Endodermal cell (in vitro differentiated cells): Measurements from ENCODE around the gene HACD1. TPM values are rescaled to one million over a fixed set of nuclear protein-coding genes. Genes with fewer than 3 reads are reported as not detected.
"Not testable (repeated sequence)": the region's sequence is repeated elsewhere in the genome, so short reads cannot be mapped to it uniquely, and the experiment has no call there.

Experiments used
- DNase-seq: peaks from one replicate; pipeline ENCODE4 v3.0.0-alpha.2; 2017
- H3K27ac ChIP-seq: 2 replicates; pipeline ENCODE4 v1.5.1; 2013; ENCODE audit warnings: mild to moderate bottlenecking, low read depth, low read length, moderate library complexity
- H3K27me3 ChIP-seq: 2 replicates; pipeline ENCODE4 v1.6.1; 2013; ENCODE audit warnings: mild to moderate bottlenecking, low read length, moderate library complexity; ENCODE audit not compliant: insufficient read depth, control insufficient read depth, poor library complexity, severe bottlenecking
- H3K36me3 ChIP-seq: 2 replicates; pipeline ENCODE4 v1.7.0; 2013; ENCODE audit warnings: mild to moderate bottlenecking, low read length, moderate library complexity; ENCODE audit not compliant: control insufficient read depth, insufficient read depth
- H3K4me1 ChIP-seq: one replicate; pipeline ENCODE4 v1.7.0; 2013; ENCODE audit warnings: low read length; ENCODE audit not compliant: control insufficient read depth, insufficient read depth
- H3K4me3 ChIP-seq: 2 replicates; pipeline ENCODE4 v1.5.1; 2013; ENCODE audit warnings: mild to moderate bottlenecking, low read length, moderate library complexity
- H3K9ac ChIP-seq: 2 replicates; pipeline ENCODE4 v1.6.1; 2013; ENCODE audit warnings: mild to moderate bottlenecking, low read length, moderate library complexity; ENCODE audit not compliant: poor library complexity, severe bottlenecking; ENCODE audit errors: extremely low read depth
- H3K9me3 ChIP-seq: 2 replicates; pipeline ENCODE4 v1.6.1; 2013; ENCODE audit warnings: mild to moderate bottlenecking, low read length, moderate library complexity; ENCODE audit not compliant: control insufficient read depth
- H3K27ac Mint-ChIP-seq: 2 replicates; pipeline ENCODE4 v1.8.0; 2020; ENCODE audit warnings: mixed read lengths
- H3K27me3 Mint-ChIP-seq: 2 replicates; pipeline ENCODE4 v1.8.0; 2021; ENCODE audit warnings: mild to moderate bottlenecking, mixed read lengths; ENCODE audit not compliant: insufficient read depth
- H3K36me3 Mint-ChIP-seq: 2 replicates; pipeline ENCODE4 v1.8.0; 2020; ENCODE audit warnings: low read depth, mixed read lengths
- H3K4me1 Mint-ChIP-seq: 2 replicates; pipeline ENCODE4 v1.8.0; 2020; ENCODE audit warnings: mixed read lengths
- H3K4me3 Mint-ChIP-seq: 2 replicates; pipeline ENCODE4 v1.8.0; 2020; ENCODE audit warnings: mild to moderate bottlenecking, moderate library complexity, mixed read lengths
- H3K9me3 Mint-ChIP-seq: 2 replicates; pipeline ENCODE4 v1.8.0; 2020; ENCODE audit warnings: mild to moderate bottlenecking, mixed read lengths
- CTCF ChIP-seq: fragments of 200-600 bp; sonication (generic); conservative IDR thresholded peaks from 2 replicates; pipeline ENCODE4 v1.5.0; 2021; ENCODE audit warnings: antibody characterized with exemption, mild to moderate bottlenecking
- WGBS, 2 experiments: methylation state at CpG; one replicate each; pipeline versions ENCODE4 v1.1.5 to v1.1.7; 2013; ENCODE audit warnings: missing lambda C conversion rate in 2 of 2, mixed read lengths in 1 of 2; ENCODE audit not compliant: insufficient coverage in 1 of 2, insufficient read length in 1 of 2; 5-methylcytosine and 5-hydroxymethylcytosine counted together
- total RNA-seq, 2 donors: library from RNA; stranded (reverse); fragmentation: NEBNext Ultra II Directional in 1 of 2; extraction: Animal tissue kit (Norgen Biotek cat#: 25700) in 1 of 2; gene quantifications; 2 replicates in 1 of 2; 3 replicates in 1 of 2; pipeline ENCODE4 v1.2.1, GENCODE V29; 2021

Gene HACD1
- total RNA-seq, 2 donors from 2014 or later: 25.6 to 34.1 TPM

- no peak overlapping the region for H3K27ac Mint-ChIP-seq
- no peaks in the 10 kb centered on the region for H3K4me1 Mint-ChIP-seq
- Histone ChIP-seq H3K4me1 (no peaks in the 10 kb centered on the region), H3K36me3 (peaks cover 62% of the 10 kb centered on the region), H3K27me3 (no peaks in the 10 kb centered on the region), H3K27ac (no peak overlapping the region), H3K4me3 (no peak overlapping the region), H3K9me3 (no peaks in the 10 kb centered on the region), H3K9ac (no peak overlapping the region)
- H3K9me3 Mint-ChIP-seq: no peaks in the 10 kb centered on the region
- peak; percentile 74 for TF ChIP-seq CTCF
- H3K27me3 Mint-ChIP-seq: no peaks in the 10 kb centered on the region
- peaks cover 22% of the 10 kb centered on the region for H3K36me3 Mint-ChIP-seq
- WGBS, 2 experiments: 87 to 88% methylated on average over 5 to 8 of the region's 8 CpGs
- peak; percentile 56 for DNase-seq
- H3K4me3 Mint-ChIP-seq: no peak overlapping the region
Measured at GRCh38 chr10:17599089-17599488, 18.1 kb downstream of the HACD1 start.

GRCh38 chr10:17597386-17597785 is 19.8 kb downstream of the HACD1 start:
- no peaks in the 10 kb centered on the region for H3K4me1 Mint-ChIP-seq
- H3K27ac Mint-ChIP-seq: no peak overlapping the region
- Histone ChIP-seq H3K27me3 (no peaks in the 10 kb centered on the region), H3K4me1 (no peaks in the 10 kb centered on the region), H3K4me3 (no peak overlapping the region), H3K36me3 (peaks cover 57% of the 10 kb centered on the region), H3K9me3 (no peaks in the 10 kb centered on the region), H3K27ac (no peak overlapping the region), H3K9ac (no peak overlapping the region)
- no peak for DNase-seq
- TF ChIP-seq CTCF: no peak
- H3K4me3 Mint-ChIP-seq: no peak overlapping the region
- H3K9me3 Mint-ChIP-seq: no peaks in the 10 kb centered on the region
- peaks cover 25% of the 10 kb centered on the region for H3K36me3 Mint-ChIP-seq
- no peaks in the 10 kb centered on the region for H3K27me3 Mint-ChIP-seq
- 97 to 100% methylated on average over 2 to 3 of the region's 3 CpGs for WGBS, 2 experiments

- no peak overlapping the region for H3K9ac ChIP-seq
- no peaks in the 10 kb centered on the region for H3K27me3 Mint-ChIP-seq
- H3K27ac ChIP-seq: no peak overlapping the region
- H3K4me1 ChIP-seq: no peaks in the 10 kb centered on the region
- no peaks in the 10 kb centered on the region for H3K27me3 ChIP-seq
- H3K9me3 Mint-ChIP-seq: peaks cover 4% of the 10 kb centered on the region
- H3K9me3 ChIP-seq: peaks cover 8% of the 10 kb centered on the region
- WGBS, 2 experiments: 92 to 100% methylated on average over 4 to 6 of the region's 6 CpGs
- H3K36me3 Mint-ChIP-seq: peaks cover 25% of the 10 kb centered on the region
- no peak overlapping the region for H3K27ac Mint-ChIP-seq
- no peak for DNase-seq
- no peak for TF ChIP-seq CTCF
- H3K36me3 ChIP-seq: peaks cover 50% of the 10 kb centered on the region
- no peak overlapping the region for H3K4me3 Mint-ChIP-seq
- H3K4me1 Mint-ChIP-seq: no peaks in the 10 kb centered on the region
- H3K4me3 ChIP-seq: no peak overlapping the region
Measured at GRCh38 chr10:17590969-17591645, 26.1 kb downstream of the HACD1 start.

GRCh38 chr10:17589316-17589715 is 27.9 kb downstream of the HACD1 start:
- peaks cover 42% of the 10 kb centered on the region for H3K36me3 ChIP-seq
- peaks cover 19% of the 10 kb centered on the region for H3K36me3 Mint-ChIP-seq
- not testable (repeated sequence) for H3K4me1 ChIP-seq, H3K27me3 Mint-ChIP-seq, DNase-seq, H3K4me3 Mint-ChIP-seq, H3K4me3 ChIP-seq, H3K27ac ChIP-seq, H3K27ac Mint-ChIP-seq, H3K4me1 Mint-ChIP-seq, H3K9me3 Mint-ChIP-seq, H3K27me3 ChIP-seq, H3K9ac ChIP-seq, H3K9me3 ChIP-seq
- WGBS, 2 experiments: 89% methylated on average over 1 of the region's 1 CpG; no CpG with 5 or more reads in 1 of the 2 experiments
